Tibial nerve (tissue), 4 donors: ENCODE results near the gene DNMT1. TPM values are rescaled to one million over a fixed set of nuclear protein-coding genes. Genes with fewer than 3 reads are reported as not detected.

Experiments used
- DNase-seq, 2 donors: peaks; one replicate each; pipeline ENCODE4 v3.0.0-alpha.2; 2019; ENCODE audit warnings: low spot score in 2 of 2
- H3K27ac ChIP-seq, 4 donors: fragments of 200-600 bp; sonication (generic) in 3 of 4; one replicate each; pipeline ENCODE4 v1.5.1; 2017 to 2019; ENCODE audit warnings: mild to moderate bottlenecking in 1 of 4
- H3K27me3 ChIP-seq, 2 donors: fragments of 200-600 bp; sonication (generic) in 1 of 2; one replicate each; pipeline versions ENCODE4 v1.5.1 to v1.6.0; 2017 to 2019
- H3K36me3 ChIP-seq, 3 donors: fragments of 200-600 bp; sonication (generic); one replicate each; pipeline ENCODE4 v1.5.1; 2018 to 2019
- H3K4me1 ChIP-seq, 4 donors: fragments of 200-600 bp; sonication (generic) in 3 of 4; one replicate each; pipeline ENCODE4 v1.5.1; 2017 to 2019
- H3K4me3 ChIP-seq, 4 donors: fragments of 200-600 bp; sonication (generic) in 3 of 4; one replicate each; pipeline ENCODE4 v1.5.1; 2017 to 2019; ENCODE audit warnings: mild to moderate bottlenecking in 1 of 4, moderate library complexity in 1 of 4
- H3K9me3 ChIP-seq, 4 donors: fragments of 200-600 bp; sonication (generic) in 3 of 4; one replicate each; pipeline ENCODE4 v1.5.1; 2017 to 2019
- CTCF ChIP-seq, 5 experiments: fragments of 200-600 bp in 3 of 5; fragments of 450-650 bp in 2 of 5; sonication (generic) in 3 of 5; IDR thresholded peaks; one replicate each; pipeline ENCODE4 v1.5.1; 2016 to 2019; ENCODE audit warnings: antibody characterized with exemption in 5 of 5, mild to moderate bottlenecking in 3 of 5, moderate library complexity in 2 of 5
- EP300 ChIP-seq, 2 donors: sonication (generic); formaldehyde crosslinking; IDR thresholded peaks; one replicate each; pipeline ENCODE4 v1.6.1; 2017; ENCODE audit warnings: antibody characterized with exemption in 2 of 2, mild to moderate bottlenecking in 1 of 2
- POLR2A ChIP-seq, 2 donors: fragments of 450-650 bp; IDR thresholded peaks; one replicate each; pipeline ENCODE4 v1.6.1; 2017; ENCODE audit warnings: antibody characterized with exemption in 2 of 2, mild to moderate bottlenecking in 2 of 2, moderate library complexity in 2 of 2
- WGBS, 2 donors: methylation state at CpG; one replicate each; pipeline ENCODE4 v1.1.5; 2018; 5-methylcytosine and 5-hydroxymethylcytosine counted together
- total RNA-seq, 4 donors: library from RNA; depleted of rRNA; stranded (reverse); fragments of >200 nt; gene quantifications; one replicate each; pipeline ENCODE4 v1.1.0, GENCODE V29; 2016

DNMT1 gene
- total RNA-seq, 4 donors from 2014 or later = 48.2 to 72.9 (median 55.2) TPM

GRCh38 chr19:10141479-10141878 lies 53.3 kb downstream of the DNMT1 start:
- H3K9me3 ChIP-seq = no peaks in the 10 kb centered on the region
- H3K27ac ChIP-seq = peak overlapping the region in 1 of 4 donors; percentile 37
- WGBS, 2 donors = 85 to 87% methylated on average over 13 of the region's 13 CpGs
- no peaks in the 10 kb centered on the region for H3K27me3 ChIP-seq
- H3K4me1 ChIP-seq = no peaks in the 10 kb centered on the region
- no peak for DNase-seq
- H3K4me3 ChIP-seq = no peak overlapping the region
- TF ChIP-seq POLR2A (IDR thresholded peaks at IDR 0.05) (no peak), CTCF (IDR thresholded peaks at IDR 0.05) (no peak), EP300 (IDR thresholded peaks at IDR 0.05) (no peak)
- H3K36me3 ChIP-seq = peaks cover 8 to 100% (median 43%) of the 10 kb centered on the region in 3 donors

- 93 to 96% methylated on average over 19 to 23 of the region's 23 CpGs for WGBS, 2 donors
- Histone ChIP-seq H3K27me3 (no peaks in the 10 kb centered on the region), H3K9me3 (no peaks in the 10 kb centered on the region), H3K4me3 (no peak overlapping the region), H3K36me3 (peaks cover 12 to 100% (median 42%) of the 10 kb centered on the region in 3 donors), H3K4me1 (no peaks in the 10 kb centered on the region), H3K27ac (no peak overlapping the region)
- TF ChIP-seq CTCF (IDR thresholded peaks at IDR 0.05) (no peak), EP300 (IDR thresholded peaks at IDR 0.05) (no peak), POLR2A (IDR thresholded peaks at IDR 0.05) (no peak)
- DNase-seq = no peak
Measured at GRCh38 chr19:10139952-10140351, 54.8 kb downstream of the DNMT1 start.

- Histone ChIP-seq H3K27me3 (no peaks in the 10 kb centered on the region), H3K4me3 (no peak overlapping the region), H3K9me3 (no peaks in the 10 kb centered on the region), H3K27ac (no peak overlapping the region), H3K4me1 (no peaks in the 10 kb centered on the region), H3K36me3 (peaks cover 12 to 100% (median 46%) of the 10 kb centered on the region in 3 donors)
- DNase-seq = no peak
- 91 to 93% methylated on average over 22 to 27 of the region's 27 CpGs for WGBS, 2 donors
- TF ChIP-seq POLR2A (IDR thresholded peaks at IDR 0.05) (no peak), EP300 (IDR thresholded peaks at IDR 0.05) (no peak), CTCF (IDR thresholded peaks at IDR 0.05) (no peak)
Measured at GRCh38 chr19:10138879-10139795, 55.6 kb downstream of the DNMT1 start.

- Histone ChIP-seq H3K27ac (no peak overlapping the region), H3K4me3 (no peak overlapping the region), H3K27me3 (no peaks in the 10 kb centered on the region), H3K36me3 (peaks cover 12 to 100% (median 52%) of the 10 kb centered on the region in 3 donors), H3K9me3 (no peaks in the 10 kb centered on the region), H3K4me1 (no peaks in the 10 kb centered on the region)
- DNase-seq = no peak
- WGBS, 2 donors = 83 to 85% methylated on average over 26 to 31 of the region's 38 CpGs
- no peak for TF ChIP-seq CTCF (IDR thresholded peaks at IDR 0.05)
- no peak for TF ChIP-seq POLR2A (IDR thresholded peaks at IDR 0.05)
- TF ChIP-seq EP300 (IDR thresholded peaks at IDR 0.05) = no peak
Measured at GRCh38 chr19:10137751-10138682, 56.7 kb downstream of the DNMT1 start.
